Mesothelial cell of epicardium (in vitro differentiated cells): ENCODE data around the gene TRPC1. TPM values are rescaled to one million over a fixed set of nuclear protein-coding genes. Genes with fewer than 3 reads are reported as not detected.

ENCODE experiments used
- DNase-seq, 2 experiments: peaks; one replicate each; pipeline ENCODE4 v3.0.0; 2021; ENCODE audit warnings: low spot score in 2 of 2; ENCODE audit not compliant: unreplicated experiment in 2 of 2
- H3K27ac Mint-ChIP-seq: 2 replicates; pipeline ENCODE4 v1.8.0; 2021; ENCODE audit warnings: mixed read lengths
- H3K27me3 Mint-ChIP-seq: 2 replicates; pipeline ENCODE4 v1.8.0; 2021; ENCODE audit warnings: low read depth, mixed read lengths
- H3K36me3 Mint-ChIP-seq: 2 replicates; pipeline ENCODE4 v1.8.0; 2021; ENCODE audit warnings: mixed read lengths
- H3K4me1 Mint-ChIP-seq: 2 replicates; pipeline ENCODE4 v1.8.0; 2021; ENCODE audit warnings: mixed read lengths
- H3K4me3 Mint-ChIP-seq: 2 replicates; pipeline ENCODE4 v1.8.0; 2021; ENCODE audit warnings: mild to moderate bottlenecking, moderate library complexity, mixed read lengths
- H3K9me3 Mint-ChIP-seq: 2 replicates; pipeline ENCODE4 v1.8.0; 2021; ENCODE audit warnings: mixed read lengths
- total RNA-seq: library from RNA; stranded (reverse); gene quantifications from 3 replicates; pipeline ENCODE4 v1.2.1, GENCODE V29; 2021
- TF ChIP-seq, protein P1 (sequence below): fragments of 200-600 bp; sonication (generic); IDR thresholded peaks from one replicate; pipeline ENCODE4 v1.5.0; 2021; ENCODE audit warnings: antibody characterized with exemption; ENCODE audit not compliant: unreplicated experiment

The TRPC1 gene
- total RNA-seq, 1 donor from 2014 or later = 15.7 TPM

GRCh38 chr3:142852009-142852408 is 128.2 kb downstream of the TRPC1 start:
- Mint-ChIP-seq H3K9me3 (no peaks in the 10 kb centered on the region), H3K27me3 (no peaks in the 10 kb centered on the region), H3K36me3 (no peaks in the 10 kb centered on the region), H3K4me3 (no peak overlapping the region), H3K27ac (no peak overlapping the region), H3K4me1 (peaks cover 14% of the 10 kb centered on the region)
- TF ChIP-seq, protein P1, sequence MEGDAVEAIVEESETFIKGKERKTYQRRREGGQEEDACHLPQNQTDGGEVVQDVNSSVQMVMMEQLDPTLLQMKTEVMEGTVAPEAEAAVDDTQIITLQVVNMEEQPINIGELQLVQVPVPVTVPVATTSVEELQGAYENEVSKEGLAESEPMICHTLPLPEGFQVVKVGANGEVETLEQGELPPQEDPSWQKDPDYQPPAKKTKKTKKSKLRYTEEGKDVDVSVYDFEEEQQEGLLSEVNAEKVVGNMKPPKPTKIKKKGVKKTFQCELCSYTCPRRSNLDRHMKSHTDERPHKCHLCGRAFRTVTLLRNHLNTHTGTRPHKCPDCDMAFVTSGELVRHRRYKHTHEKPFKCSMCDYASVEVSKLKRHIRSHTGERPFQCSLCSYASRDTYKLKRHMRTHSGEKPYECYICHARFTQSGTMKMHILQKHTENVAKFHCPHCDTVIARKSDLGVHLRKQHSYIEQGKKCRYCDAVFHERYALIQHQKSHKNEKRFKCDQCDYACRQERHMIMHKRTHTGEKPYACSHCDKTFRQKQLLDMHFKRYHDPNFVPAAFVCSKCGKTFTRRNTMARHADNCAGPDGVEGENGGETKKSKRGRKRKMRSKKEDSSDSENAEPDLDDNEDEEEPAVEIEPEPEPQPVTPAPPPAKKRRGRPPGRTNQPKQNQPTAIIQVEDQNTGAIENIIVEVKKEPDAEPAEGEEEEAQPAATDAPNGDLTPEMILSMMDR = no peak
- DNase-seq = no peak

GRCh38 chr3:142853270-142854168 is 129.7 kb downstream of the TRPC1 start:
- no peak for DNase-seq
- Mint-ChIP-seq H3K9me3 (no peaks in the 10 kb centered on the region), H3K36me3 (no peaks in the 10 kb centered on the region), H3K27me3 (no peaks in the 10 kb centered on the region), H3K4me1 (peaks cover 11% of the 10 kb centered on the region), H3K27ac (no peak overlapping the region), H3K4me3 (no peak overlapping the region)
- TF ChIP-seq, protein P1 = no peak

GRCh38 chr3:142857056-142857455 is 133.2 kb downstream of the TRPC1 start:
- TF ChIP-seq, protein P1 = no peak
- no peaks in the 10 kb centered on the region for H3K36me3 Mint-ChIP-seq
- DNase-seq = no peak
- no peaks in the 10 kb centered on the region for H3K9me3 Mint-ChIP-seq
- H3K27ac Mint-ChIP-seq = no peak overlapping the region
- peaks cover 11% of the 10 kb centered on the region for H3K4me1 Mint-ChIP-seq
- no peak overlapping the region for H3K4me3 Mint-ChIP-seq
- H3K27me3 Mint-ChIP-seq = peaks cover 3% of the 10 kb centered on the region

Other genes starting within 250 kb of the TRPC1 start
- gene ATR, start 145.3 kb upstream of the TRPC1 start, total RNA-seq = 23.6 to 27.9 TPM (median 25.5 TPM) in 3 replicates
- 7.2 to 7.5 TPM (median 7.3 TPM) in 3 replicates for gene PLS1, start 127.6 kb upstream of the TRPC1 start, total RNA-seq
- 3.8 to 4.6 TPM (median 4.2 TPM) in 3 replicates for gene PCOLCE2, start 165.0 kb downstream of the TRPC1 start, total RNA-seq
- 0.09 to 0.18 TPM in 2 of 3 replicates, not detected in the other for gene PAQR9, start 239.6 kb downstream of the TRPC1 start, total RNA-seq